PC-3 (cell line): Measurements from ENCODE around the gene CDH12. TPM values are rescaled to one million over a fixed set of nuclear protein-coding genes. Genes with fewer than 3 reads are reported as not detected.

Source experiments
- ATAC-seq: fragments of 200-7000 bp; cut with Tn5 transposase; 2 replicates; pipeline ENCODE4 v1.9.1; 2020; ENCODE audit warnings: mild to moderate bottlenecking, moderate library complexity
- BruUV-seq: library from RNA; stranded (reverse); fragments of 400-500 nt; replicated peaks from 2 replicates; lab custom pipeline; 2021; lab: Mats Ljungman, UMichigan
- CTCF ChIA-PET: fragments of 300-600 bp; sonication (Branson Sonifier 250); formaldehyde crosslinking; loops from one replicate; lab custom pipeline; 2022; ENCODE audit warnings: antibody characterized with exemption; lab: Charles Lee
- POLR2A ChIA-PET: fragments of 300-600 bp; sonication (Branson Sonifier 250); formaldehyde crosslinking; loops from one replicate; lab custom pipeline; 2022; ENCODE audit warnings: antibody characterized with exemption; ENCODE audit not compliant: unreplicated experiment; lab: Charles Lee
- DNase-seq: peaks from one replicate; pipeline ENCODE4 v3.0.0-alpha.2; 2015
- H2AFZ ChIP-seq: fragments of 300-600 bp; sonication (generic); 2 replicates; pipeline ENCODE4 v1.6.0; 2016; ENCODE audit warnings: antibody characterized with exemption, low read length
- H3F3A ChIP-seq: fragments of 300-600 bp; sonication (generic); one replicate; pipeline ENCODE4 v1.6.0; 2017; ENCODE audit warnings: antibody characterized with exemption, low read length, control low read depth, mild to moderate bottlenecking; ENCODE audit not compliant: unreplicated experiment
- H3K27ac ChIP-seq: fragments of 300-600 bp; sonication (generic); 2 replicates; pipeline ENCODE4 v1.5.1; 2016; ENCODE audit warnings: mild to moderate bottlenecking, low read length
- H3K27me3 ChIP-seq: fragments of 300-600 bp; sonication (generic); 2 replicates; pipeline ENCODE4 v1.6.1; 2016; ENCODE audit warnings: low read length, mixed read lengths
- H3K36me3 ChIP-seq: fragments of 300-600 bp; sonication (generic); 2 replicates; pipeline ENCODE4 v1.6.1; 2016; ENCODE audit warnings: low read depth, mixed run types, low read length, mixed read lengths
- H3K4me1 ChIP-seq: fragments of 300-600 bp; sonication (generic); 2 replicates; pipeline ENCODE4 v1.5.1; 2016; ENCODE audit warnings: low read length; ENCODE audit not compliant: insufficient read depth
- H3K4me2 ChIP-seq: fragments of 300-600 bp; sonication (generic); 2 replicates; pipeline ENCODE4 v1.6.0; 2016; ENCODE audit warnings: low read length
- H3K4me3 ChIP-seq: fragments of 300-600 bp; sonication (generic); 2 replicates; pipeline ENCODE4 v1.5.1; 2016; ENCODE audit warnings: mild to moderate bottlenecking, low read length, mixed read lengths
- H3K79me2 ChIP-seq: fragments of 300-600 bp; sonication (generic); 2 replicates; pipeline ENCODE4 v1.6.1; 2017; ENCODE audit warnings: low read length, mixed read lengths
- H3K9ac ChIP-seq: fragments of 300-600 bp; sonication (generic); 2 replicates; pipeline ENCODE4 v1.6.0; 2016; ENCODE audit warnings: mild to moderate bottlenecking, low read length
- H3K9me2 ChIP-seq: fragments of 300-600 bp; sonication (generic); replicated peaks from 2 replicates; pipeline ENCODE4 v1.6.1; 2016; ENCODE audit warnings: mixed run types, low read length, mixed read lengths
- H3K9me3 ChIP-seq: fragments of 300-600 bp; sonication (generic); 2 replicates; pipeline ENCODE4 v1.6.1; 2016; ENCODE audit warnings: low read length, mixed read lengths
- H4K20me1 ChIP-seq: fragments of 300-600 bp; sonication (generic); 2 replicates; pipeline ENCODE4 v1.6.1; 2016; ENCODE audit warnings: low read length, mixed read lengths
- CTCF ChIP-seq: fragments of 300-600 bp; sonication (generic); conservative IDR thresholded peaks from 2 replicates; pipeline ENCODE4 v1.5.1; 2017; ENCODE audit warnings: antibody characterized with exemption, low read depth, mild to moderate bottlenecking, low read length
- EZH2 ChIP-seq: fragments of 300-600 bp; sonication (generic); IDR thresholded peaks from one replicate; pipeline ENCODE4 v1.6.1; 2017; ENCODE audit warnings: antibody characterized with exemption, mild to moderate bottlenecking, low read length; ENCODE audit not compliant: unreplicated experiment
- EZH2phosphoT487 ChIP-seq: fragments of 300-600 bp; sonication (generic); IDR thresholded peaks from 2 replicates; pipeline ENCODE4 v1.6.1; 2018; ENCODE audit warnings: mild to moderate bottlenecking, antibody characterized with exemption, low read length, borderline replicate concordance
- intact Hi-C: fragments of 100-400 bp; cut with micrococcal nuclease; formaldehyde crosslinking; loops from 2 replicates; pipeline ENCODE4 v1.9.0; 2023
- total RNA-seq: library from RNA; depleted of rRNA; stranded (reverse); fragments of >200 nt; gene quantifications from 2 replicates; pipeline ENCODE4 v1.2.3, GENCODE V29; 2014

Gene CDH12
- total RNA-seq, 1 experiment from 2014 or later = 0.44 TPM

GRCh38 chr5:21895766-21896350, 957.3 kb downstream of the CDH12 start:
- H3K27ac ChIP-seq = no peak overlapping the region
- H3F3A ChIP-seq = no peaks in the 10 kb centered on the region
- H3K4me3 ChIP-seq = no peak overlapping the region
- no peak for TF ChIP-seq CTCF
- no peak for TF ChIP-seq EZH2
- no peak for TF ChIP-seq EZH2phosphoT487
- H3K4me2 ChIP-seq = no peak overlapping the region
- no peaks in the 10 kb centered on the region for H3K9me2 ChIP-seq
- ChIA-PET CTCF (no interaction called here), POLR2A (no interaction called here)
- peaks cover 71% of the 10 kb centered on the region for H3K27me3 ChIP-seq
- no peaks in the 10 kb centered on the region for H3K4me1 ChIP-seq
- H3K36me3 ChIP-seq = no peaks in the 10 kb centered on the region
- DNase-seq (no peak), ATAC-seq (no peak)
- no TSS peak for BruUV-seq
- H3K79me2 ChIP-seq = no peaks in the 10 kb centered on the region
- intact Hi-C loops = no loop called here
- H3K9me3 ChIP-seq = no peaks in the 10 kb centered on the region
- no peak overlapping the region for H3K9ac ChIP-seq
- H4K20me1 ChIP-seq = no peaks in the 10 kb centered on the region
- H2AFZ ChIP-seq = no peak overlapping the region

- DNase-seq (no peak), ATAC-seq (no peak)
- BruUV-seq = no TSS peak
- H3K4me3 ChIP-seq = no peak overlapping the region
- no peak overlapping the region for H3K4me2 ChIP-seq
- H3K4me1 ChIP-seq = no peaks in the 10 kb centered on the region
- H3K9me2 ChIP-seq = no peaks in the 10 kb centered on the region
- ChIA-PET POLR2A (no interaction called here), CTCF (no interaction called here)
- no peaks in the 10 kb centered on the region for H3K79me2 ChIP-seq
- H3K9me3 ChIP-seq = no peaks in the 10 kb centered on the region
- H2AFZ ChIP-seq = no peak overlapping the region
- H3K9ac ChIP-seq = no peak overlapping the region
- peaks cover 73% of the 10 kb centered on the region for H3K27me3 ChIP-seq
- H4K20me1 ChIP-seq = no peaks in the 10 kb centered on the region
- no peak overlapping the region for H3K27ac ChIP-seq
- TF ChIP-seq EZH2 (no peak), CTCF (no peak), EZH2phosphoT487 (no peak)
- no peaks in the 10 kb centered on the region for H3F3A ChIP-seq
- intact Hi-C loops = no loop called here
- H3K36me3 ChIP-seq = no peaks in the 10 kb centered on the region
These were observed 960.0 kb downstream of the CDH12 start for GRCh38 chr5:21893161-21893560.

GRCh38 chr5:21889581-21889980, 963.6 kb downstream of the CDH12 start:
- Histone ChIP-seq H3K4me2 (no peak overlapping the region), H3K9me2 (no peaks in the 10 kb centered on the region), H3F3A (no peaks in the 10 kb centered on the region), H3K4me1 (no peaks in the 10 kb centered on the region), H3K36me3 (no peaks in the 10 kb centered on the region), H3K79me2 (no peaks in the 10 kb centered on the region), H4K20me1 (no peaks in the 10 kb centered on the region), H3K27ac (no peak overlapping the region), H3K9ac (no peak overlapping the region), H3K27me3 (peaks cover 52% of the 10 kb centered on the region), H3K4me3 (no peak overlapping the region), H3K9me3 (no peaks in the 10 kb centered on the region), H2AFZ (no peak overlapping the region)
- ChIA-PET CTCF (no interaction called here), POLR2A (no interaction called here)
- DNase-seq (no peak), ATAC-seq (no peak)
- TF ChIP-seq CTCF (no peak), EZH2 (no peak), EZH2phosphoT487 (no peak)
- intact Hi-C loops = no loop called here
- BruUV-seq = no TSS peak
